Endometrial microvascular endothelial cells (primary cell): Measurements from ENCODE around the gene SIAH2. TPM values are rescaled to one million over a fixed set of nuclear protein-coding genes. Genes with fewer than 3 reads are reported as not detected.

Source experiments
- in situ Hi-C: cut with HindIII; loops from 2 replicates; pipeline ENCODE4 v1.10.0; 2017; ENCODE audit warnings: low sequenced_read_pairs, low pct_unique_long_range_greater_than_20kb; ENCODE audit errors: inconsistent ontology term
- total RNA-seq: library from RNA; depleted of rRNA; stranded (reverse); fragments of >200 nt; gene quantifications from one replicate; pipeline ENCODE4 v1.2.3, GENCODE V29; 2015; ENCODE audit errors: inconsistent ontology term

SIAH2 gene
- total RNA-seq, 1 donor from 2014 or later: 18.1 TPM

DNA sequence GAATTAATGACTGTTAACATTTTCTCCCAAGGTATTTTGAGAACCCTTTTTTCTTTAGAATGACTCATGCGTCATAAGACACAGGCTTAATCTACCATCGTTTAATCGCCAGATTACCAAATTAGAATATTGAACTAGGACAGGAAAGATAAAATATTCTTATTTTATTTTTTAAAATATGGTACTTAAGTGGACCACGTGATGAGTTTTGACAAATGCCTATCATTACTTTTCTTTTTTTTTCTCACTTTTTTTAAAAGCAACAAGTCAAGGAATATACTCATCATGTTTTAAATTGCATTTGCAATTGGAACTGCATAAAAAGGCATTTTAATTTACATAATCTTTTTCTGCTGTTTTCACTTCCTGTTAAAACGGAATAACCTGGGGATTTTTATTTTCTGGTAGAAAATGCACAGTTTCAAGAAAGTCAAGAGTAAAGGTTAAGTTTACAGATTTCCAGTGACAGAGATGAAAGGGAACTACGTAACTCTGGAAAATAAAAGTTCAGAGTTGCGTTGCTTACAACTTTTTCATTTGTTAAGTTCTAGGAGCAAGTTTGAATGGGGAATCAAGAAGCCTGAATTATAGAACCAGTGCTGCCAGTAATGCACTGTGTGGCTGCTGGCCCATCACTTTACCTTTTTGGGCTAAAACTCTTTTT is 23.6 kb downstream of the SIAH2 start:
- in situ Hi-C loops: no loop called here

GRCh38 chr3:150738688-150739087 is 24.3 kb downstream of the SIAH2 start:
- in situ Hi-C loops: no loop called here

- in situ Hi-C loops: no loop called here
These were observed 24.9 kb downstream of the SIAH2 start for GRCh38 chr3:150737874-150738679.

DNA sequence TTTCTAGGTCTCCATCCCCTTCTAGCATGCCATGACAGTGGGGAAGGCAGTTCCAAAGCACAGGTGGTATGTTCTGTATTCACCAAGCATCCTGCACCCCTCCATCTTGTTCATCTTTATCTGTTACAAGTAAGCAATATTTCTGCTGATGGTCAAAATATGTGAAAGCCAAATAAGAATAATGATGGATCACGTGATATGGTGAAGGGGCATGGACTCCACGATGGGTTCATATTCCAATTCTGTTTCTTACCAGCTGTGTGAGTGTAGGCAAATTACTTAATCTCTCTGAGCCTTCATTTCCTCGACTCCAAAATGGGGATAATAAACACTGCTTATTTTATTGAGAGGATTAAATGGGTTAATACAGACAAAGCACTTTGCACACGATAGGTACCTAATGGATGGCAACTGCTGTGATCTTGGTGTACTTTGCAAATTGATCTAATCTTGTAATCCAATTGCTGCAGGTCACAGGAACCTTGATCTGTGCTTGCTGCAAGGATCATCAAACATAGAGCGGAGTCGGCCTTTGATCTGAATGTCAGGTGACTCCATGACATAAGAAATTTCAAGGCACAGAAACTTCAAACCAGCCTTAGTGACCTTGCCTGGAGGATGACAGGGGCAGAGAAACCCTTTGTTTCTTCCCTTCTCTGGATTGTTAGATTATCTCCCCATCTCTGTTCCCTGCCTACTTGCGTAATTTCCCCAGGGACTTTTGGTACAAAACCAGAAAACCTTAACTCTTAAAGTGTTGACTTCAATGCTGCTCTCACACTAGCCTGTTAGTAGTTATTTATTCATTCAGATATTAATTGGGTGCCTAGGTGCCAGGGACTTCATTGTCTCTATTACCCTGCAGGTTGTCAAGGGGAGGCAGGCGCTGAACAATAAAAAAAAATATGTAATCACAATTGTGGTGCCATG is 25.8 kb downstream of the SIAH2 start:
- in situ Hi-C loops: no loop called here

- in situ Hi-C loops: no loop called here
These were observed 26.7 kb downstream of the SIAH2 start for GRCh38 chr3:150736316-150736719.

DNA sequence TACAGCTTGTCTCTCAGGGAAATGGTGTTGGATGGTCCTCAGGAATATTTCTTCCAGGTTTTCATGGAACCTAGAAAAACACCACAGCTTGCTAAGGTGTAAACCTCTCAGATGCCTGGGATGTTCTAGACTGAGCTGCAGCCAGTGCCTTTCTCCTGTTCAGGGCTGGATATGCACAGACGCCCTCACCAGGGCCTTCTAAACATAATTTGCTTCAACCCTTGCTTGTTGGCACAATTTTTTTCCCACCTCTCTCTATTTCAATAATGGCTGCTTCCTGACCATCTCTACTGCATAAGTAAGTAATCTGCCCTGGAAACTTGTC is 28.2 kb downstream of the SIAH2 start:
- in situ Hi-C loops: no loop called here

GRCh38 chr3:150733936-150734794 is 28.8 kb downstream of the SIAH2 start:
- in situ Hi-C loops: no loop called here

DNA sequence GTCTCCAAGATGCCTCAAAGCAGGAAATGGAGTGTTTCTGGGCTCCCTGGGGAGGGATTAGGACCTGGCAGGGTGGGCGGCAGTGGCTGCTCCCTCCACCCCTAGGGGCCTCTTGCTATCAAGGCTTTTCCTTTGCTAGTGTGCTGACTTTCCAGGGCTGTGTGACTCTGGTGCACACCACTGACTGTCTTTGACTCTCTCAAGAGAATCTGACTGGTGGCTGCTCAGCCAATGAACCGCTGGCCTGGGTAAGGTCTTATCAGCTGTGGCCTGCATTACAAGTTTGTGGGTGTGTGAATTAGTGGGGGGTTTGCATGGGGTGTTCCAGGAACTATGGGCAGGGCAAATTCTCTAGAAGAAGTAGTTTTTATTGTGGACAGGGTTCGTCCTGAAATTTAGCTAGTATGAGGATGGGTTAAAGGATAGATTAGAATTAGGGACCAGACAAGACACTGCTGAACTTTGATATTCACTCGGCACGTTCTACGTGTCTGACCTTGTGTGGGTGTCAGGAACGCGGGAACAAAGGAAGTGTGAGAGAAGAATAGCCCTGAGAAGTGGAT is 29.5 kb downstream of the SIAH2 start:
- in situ Hi-C loops: no loop called here

DNA sequence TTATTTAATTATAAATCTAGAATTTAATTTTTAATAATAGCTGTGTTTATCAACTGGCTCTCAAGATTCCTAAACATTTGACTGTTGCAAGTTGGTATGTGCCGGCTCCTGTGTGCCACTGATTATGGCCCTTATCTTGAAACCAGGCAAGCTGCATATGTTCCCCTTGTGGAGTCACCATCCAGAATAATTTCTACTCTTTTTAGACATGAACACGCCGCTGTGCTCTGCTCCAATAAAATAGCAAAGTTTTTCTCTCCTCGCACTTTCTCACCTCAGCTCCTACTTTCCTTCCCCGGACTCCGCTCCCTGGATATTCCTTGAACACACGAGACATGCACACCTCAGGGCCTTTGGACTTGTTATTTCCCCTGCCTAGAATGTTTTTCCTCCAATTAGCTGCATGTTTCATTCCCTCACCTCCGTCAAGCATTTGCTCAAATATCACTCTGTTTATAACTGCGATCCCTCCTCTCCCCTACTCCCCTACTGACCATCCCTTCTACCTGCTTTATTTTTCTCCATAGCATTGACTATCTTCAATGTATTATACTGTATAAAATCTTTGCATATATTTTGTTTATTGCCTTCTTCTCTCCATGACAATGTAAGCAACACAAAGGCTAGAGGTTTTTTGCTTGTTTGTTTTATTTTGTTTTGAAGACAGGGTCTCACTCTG is 33.1 kb downstream of the SIAH2 start:
- in situ Hi-C loops: no loop called here

DNA sequence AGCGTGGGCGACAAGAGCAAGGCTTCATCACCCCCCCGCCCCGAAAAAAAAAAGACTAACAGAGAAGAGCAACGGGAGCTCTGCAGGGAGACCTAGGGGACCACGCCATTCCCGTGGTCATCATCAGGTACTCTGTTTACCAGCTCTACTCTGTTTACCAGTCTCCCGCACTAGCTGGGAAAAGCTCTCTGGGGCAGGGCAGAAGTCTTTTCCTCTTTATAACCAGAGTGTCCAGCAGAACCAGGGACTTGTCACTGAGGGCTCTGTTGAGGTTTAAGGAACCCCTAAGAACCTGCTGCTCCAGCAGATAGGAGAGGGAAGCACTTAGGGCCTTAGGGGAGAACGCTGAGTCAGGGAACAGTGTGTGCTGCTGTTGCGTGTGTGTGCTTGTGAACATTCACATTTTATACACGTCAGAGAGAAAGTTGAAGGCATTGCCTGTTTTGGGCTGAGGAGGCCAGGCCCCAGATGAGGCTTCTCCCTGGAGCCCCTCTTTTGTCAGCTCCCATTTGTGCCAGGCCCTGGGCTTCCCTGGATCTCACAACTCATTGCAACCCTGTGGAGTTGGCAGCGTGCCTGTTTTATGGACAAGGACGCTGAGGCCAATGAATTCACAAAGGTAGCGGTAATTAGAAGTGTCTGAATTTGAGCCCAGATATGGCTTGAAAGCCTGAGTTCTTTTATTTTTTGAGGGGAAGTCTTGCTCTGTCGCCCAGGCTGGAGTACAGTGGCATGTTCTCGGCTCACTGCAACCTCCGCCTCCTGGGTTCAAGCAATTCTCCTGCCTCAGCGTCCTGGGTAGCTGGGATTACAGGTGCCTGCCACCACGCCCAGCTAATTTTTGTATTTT is 35.1 kb downstream of the SIAH2 start:
- in situ Hi-C loops: no loop called here

DNA sequence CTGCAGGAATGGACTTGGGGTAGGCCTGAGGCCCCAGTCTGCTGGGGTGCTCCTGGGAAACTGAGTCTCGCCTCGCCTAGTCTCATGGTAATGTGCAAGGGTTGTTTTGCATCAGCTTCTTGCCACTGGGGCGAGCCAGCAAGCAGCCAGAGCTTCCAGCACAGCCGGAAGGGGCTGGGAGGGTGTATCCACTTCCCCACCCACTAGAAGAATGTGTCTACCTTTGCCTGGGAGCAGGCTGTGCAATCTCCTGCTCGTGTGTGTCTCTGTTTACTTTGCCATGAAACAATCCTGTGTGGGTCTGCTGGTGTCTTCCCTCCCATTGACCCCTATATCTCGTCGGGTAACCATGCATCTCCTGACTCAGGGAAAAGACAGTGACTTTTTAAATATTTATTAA is 37.4 kb downstream of the SIAH2 start:
- in situ Hi-C loops: no loop called here

DNA sequence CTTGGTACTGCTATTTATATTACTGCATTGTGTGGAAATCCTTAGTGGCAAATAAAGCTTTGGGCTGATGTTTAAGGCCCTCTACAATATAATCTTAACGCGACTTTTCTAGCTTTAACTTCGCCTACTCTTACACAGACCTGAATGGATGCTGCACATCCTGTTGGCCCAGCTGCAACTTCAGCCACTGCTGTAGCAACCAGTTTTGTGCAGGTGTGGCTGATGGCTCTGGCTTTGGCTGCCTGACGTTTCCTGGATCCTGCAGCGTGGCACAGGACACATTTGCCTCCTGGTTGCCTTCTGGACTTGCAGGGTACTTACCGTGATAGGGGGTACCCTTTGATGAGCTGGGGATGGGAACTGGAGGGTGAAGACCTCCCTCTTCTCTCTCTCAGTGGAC is 39.0 kb downstream of the SIAH2 start:
- in situ Hi-C loops: no loop called here

DNA sequence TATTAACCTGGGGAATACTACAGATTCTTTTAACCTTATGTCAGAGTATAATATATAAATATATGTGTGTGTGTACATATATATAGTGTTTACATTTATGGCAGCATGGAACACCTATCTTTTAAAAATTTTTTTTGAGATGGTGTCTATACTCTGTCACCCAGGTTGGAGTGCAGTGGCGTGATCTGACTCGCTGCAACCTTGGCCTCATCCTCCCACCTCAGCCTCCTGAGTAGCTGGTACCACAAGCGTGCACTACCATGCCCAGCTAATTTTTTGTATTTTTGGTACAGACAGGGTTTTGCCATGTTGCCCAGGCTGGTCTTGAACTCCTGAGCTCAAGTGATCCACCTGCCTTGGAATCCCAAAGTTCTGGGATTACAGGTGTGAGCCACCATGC is 40.7 kb downstream of the SIAH2 start:
- in situ Hi-C loops: no loop called here

DNA sequence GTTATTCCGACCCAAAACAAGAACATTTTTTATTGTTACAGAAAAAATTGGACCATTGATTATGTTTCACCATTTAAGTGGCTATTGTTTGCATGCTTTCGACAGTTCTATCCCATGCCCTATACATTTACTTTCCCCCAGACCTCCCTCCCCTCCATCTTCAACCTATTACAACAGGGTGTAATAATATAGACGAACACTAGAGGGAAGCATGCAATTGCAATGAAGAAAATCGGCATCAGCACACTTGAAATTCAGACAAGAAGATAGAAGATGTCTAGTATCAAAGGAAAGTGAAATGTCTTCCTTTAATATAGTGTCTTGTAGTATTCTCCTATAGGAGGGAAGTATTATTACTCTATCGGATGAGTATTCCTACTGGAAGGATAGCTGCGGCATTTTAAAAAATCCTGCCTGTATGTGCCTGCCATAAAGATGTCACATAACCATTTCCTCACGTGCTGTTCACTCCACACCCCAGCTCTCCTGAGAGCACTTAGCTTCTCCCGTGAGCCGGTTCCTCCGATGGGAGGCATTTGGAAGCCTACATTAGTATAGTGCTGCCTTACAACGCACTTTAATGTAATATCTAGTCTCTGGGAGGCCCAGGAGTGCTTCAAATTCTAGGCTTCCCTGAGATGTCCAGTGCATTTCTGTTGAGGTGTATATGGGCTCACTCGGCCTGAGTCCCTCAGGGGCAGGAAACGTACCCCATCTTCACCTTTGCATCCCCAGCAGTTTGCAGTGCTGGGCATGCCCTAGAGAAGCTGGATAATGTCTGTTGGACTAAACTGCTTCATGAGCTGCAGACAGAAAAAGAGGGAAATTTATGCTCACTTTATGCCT is 41.5 kb downstream of the SIAH2 start:
- in situ Hi-C loops: no loop called here

- in situ Hi-C loops: no loop called here
These were observed 42.5 kb downstream of the SIAH2 start for GRCh38 chr3:150720444-150720843.

DNA sequence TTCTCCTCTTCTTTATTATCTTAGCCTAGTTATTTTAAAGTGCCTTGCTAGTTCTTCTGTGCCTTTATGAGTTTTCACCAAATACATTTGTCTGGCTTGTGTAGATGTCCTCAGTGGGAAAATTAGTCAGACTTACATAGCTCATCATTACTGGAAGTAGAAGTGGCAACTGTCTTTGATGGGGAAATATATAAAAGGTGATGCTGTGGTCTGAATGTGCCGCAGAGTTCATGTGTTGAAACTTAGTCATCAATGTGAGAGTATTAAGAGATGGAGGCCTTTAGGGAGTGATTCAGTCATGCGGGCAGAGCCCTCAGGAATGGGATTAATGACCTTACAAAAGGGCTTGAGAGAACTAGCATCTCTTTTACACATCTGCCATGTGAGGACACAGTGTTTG is 52.9 kb downstream of the SIAH2 start:
- in situ Hi-C loops: no loop called here
